ENCODE results near the gene STN1. TPM values are rescaled to one million over a fixed set of nuclear protein-coding genes. Genes with fewer than 3 reads are reported as not detected.

Gene STN1
- polyA plus RNA-seq, 3 donors from 2014 or later = 81.1 to 101 (median 82.8) TPM

GRCh38 chr10:103859161-103860086 is 58.6 kb downstream of the STN1 start:
- peaks cover 2 to 21% (median 10%) of the 10 kb centered on the region in 3 donors for H3K27me3 Mint-ChIP-seq (ENCODE audit: low read depth in 3 of 3)
- no peak overlapping the region for H3K4me3 Mint-ChIP-seq
- peaks cover 0 to 5% (median 0%) of the 10 kb centered on the region in 6 donors for H3K9me3 Mint-ChIP-seq
- no peak overlapping the region for H3K27ac Mint-ChIP-seq
- peaks cover 9 to 13% of the 10 kb centered on the region in 2 donors for H3K4me1 Mint-ChIP-seq
- peak; percentile 36 to 49 (median 43) for DNase-seq
- peaks cover 10 to 13% (median 12%) of the 10 kb centered on the region in 3 donors for H3K36me3 Mint-ChIP-seq

- H3K36me3 Mint-ChIP-seq = peaks cover 3 to 9% (median 7%) of the 10 kb centered on the region in 3 donors
- peaks cover 13 to 18% of the 10 kb centered on the region in 2 donors for H3K4me1 Mint-ChIP-seq
- H3K4me3 Mint-ChIP-seq = no peak overlapping the region
- peaks cover 0 to 2% (median 0%) of the 10 kb centered on the region in 6 donors for H3K9me3 Mint-ChIP-seq
- H3K27me3 Mint-ChIP-seq (ENCODE audit: low read depth in 3 of 3) = peaks cover 5 to 25% (median 15%) of the 10 kb centered on the region in 3 donors
- no peak for DNase-seq
- no peak overlapping the region for H3K27ac Mint-ChIP-seq
Observed at GRCh38 chr10:103858360-103858759, 59.6 kb downstream of the STN1 start.

- Mint-ChIP-seq H3K4me3 (peak overlapping the region in 1 of 5 donors; percentile 62), H3K27ac (no peak overlapping the region), H3K36me3 (peaks cover 3 to 11% (median 9%) of the 10 kb centered on the region in 3 donors), H3K9me3 (peaks cover 0 to 2% (median 0%) of the 10 kb centered on the region in 6 donors), H3K27me3 (ENCODE audit: low read depth in 3 of 3) (peaks cover 5 to 31% (median 18%) of the 10 kb centered on the region in 3 donors), H3K4me1 (peaks cover 13 to 18% of the 10 kb centered on the region in 2 donors)
- no peak for DNase-seq
Observed at GRCh38 chr10:103856797-103857170, 61.2 kb downstream of the STN1 start.

GRCh38 chr10:103855852-103856796 is 61.9 kb downstream of the STN1 start:
- Mint-ChIP-seq H3K27ac (no peak overlapping the region), H3K4me3 (peak overlapping the region; percentile 22 to 62 (median 51)), H3K36me3 (peaks cover 3 to 11% (median 9%) of the 10 kb centered on the region in 3 donors), H3K4me1 (peaks cover 13 to 18% of the 10 kb centered on the region in 2 donors), H3K27me3 (ENCODE audit: low read depth in 3 of 3) (peaks cover 5 to 31% (median 18%) of the 10 kb centered on the region in 3 donors), H3K9me3 (peaks cover 0 to 2% (median 0%) of the 10 kb centered on the region in 6 donors)
- no peak for DNase-seq

GRCh38 chr10:103855424-103855823 is 62.6 kb downstream of the STN1 start, which contains the start of gene SH3PXD2A:
SH3PXD2A (minus strand) TSS chr10:103855576; CDS start chr10:103855266, 310 bp downstream.
- Mint-ChIP-seq H3K27me3 (ENCODE audit: low read depth in 3 of 3) (peaks cover 5 to 31% (median 18%) of the 10 kb centered on the region in 3 donors), H3K9me3 (peaks cover 0 to 2% (median 0%) of the 10 kb centered on the region in 6 donors), H3K36me3 (peaks cover 3 to 11% (median 9%) of the 10 kb centered on the region in 3 donors), H3K27ac (no peak within 1 kb of the TSS), H3K4me3 (peak within 1 kb of the TSS; percentile 68 to 83 (median 80)), H3K4me1 (peaks cover 13 to 18% of the 10 kb centered on the region in 2 donors)
- no peak for DNase-seq

GRCh38 chr10:103854686-103855391 is 63.1 kb downstream of the STN1 start:
- Mint-ChIP-seq H3K36me3 (peaks cover 3 to 11% (median 9%) of the 10 kb centered on the region in 3 donors), H3K4me3 (peak overlapping the region; percentile 68 to 83 (median 80)), H3K9me3 (peaks cover 0 to 2% (median 0%) of the 10 kb centered on the region in 6 donors), H3K27ac (no peak overlapping the region), H3K4me1 (peaks cover 13 to 18% of the 10 kb centered on the region in 2 donors), H3K27me3 (ENCODE audit: low read depth in 3 of 3) (peaks cover 5 to 32% (median 18%) of the 10 kb centered on the region in 3 donors)
- DNase-seq = peak in 1 of 3 donors; percentile 7

- H3K27me3 Mint-ChIP-seq (ENCODE audit: low read depth in 3 of 3) = peaks cover 5 to 30% (median 18%) of the 10 kb centered on the region in 3 donors
- H3K9me3 Mint-ChIP-seq = peaks cover 0 to 2% (median 0%) of the 10 kb centered on the region in 6 donors
- H3K4me3 Mint-ChIP-seq = peak overlapping the region; percentile 68 to 83 (median 80)
- peaks cover 3 to 11% (median 9%) of the 10 kb centered on the region in 3 donors for H3K36me3 Mint-ChIP-seq
- peaks cover 13 to 18% of the 10 kb centered on the region in 2 donors for H3K4me1 Mint-ChIP-seq
- H3K27ac Mint-ChIP-seq = peak overlapping the region in 1 of 6 donors; percentile 49
- DNase-seq = no peak
Observed at GRCh38 chr10:103854265-103854685, 63.7 kb downstream of the STN1 start.

- H3K27ac Mint-ChIP-seq = peak overlapping the region in 1 of 6 donors; percentile 49
- no peak for DNase-seq
- H3K4me3 Mint-ChIP-seq = peak overlapping the region in 4 of 5 donors; percentile 68 to 83 (median 74)
- peaks cover 0 to 2% (median 0%) of the 10 kb centered on the region in 6 donors for H3K9me3 Mint-ChIP-seq
- peaks cover 13 to 18% of the 10 kb centered on the region in 2 donors for H3K4me1 Mint-ChIP-seq
- peaks cover 3 to 11% (median 9%) of the 10 kb centered on the region in 3 donors for H3K36me3 Mint-ChIP-seq
- H3K27me3 Mint-ChIP-seq (ENCODE audit: low read depth in 3 of 3) = peaks cover 5 to 27% (median 18%) of the 10 kb centered on the region in 3 donors
Observed at GRCh38 chr10:103853428-103854264, 64.3 kb downstream of the STN1 start.

- no peak overlapping the region for H3K27ac Mint-ChIP-seq
- H3K36me3 Mint-ChIP-seq = peaks cover 3 to 11% (median 9%) of the 10 kb centered on the region in 3 donors
- peaks cover 6 to 27% (median 18%) of the 10 kb centered on the region in 3 donors for H3K27me3 Mint-ChIP-seq (ENCODE audit: low read depth in 3 of 3)
- DNase-seq = no peak
- no peak overlapping the region for H3K4me3 Mint-ChIP-seq
- H3K9me3 Mint-ChIP-seq = peaks cover 0 to 2% (median 0%) of the 10 kb centered on the region in 6 donors
- peaks cover 13 to 18% of the 10 kb centered on the region in 2 donors for H3K4me1 Mint-ChIP-seq
Observed at GRCh38 chr10:103852856-103853255, 65.1 kb downstream of the STN1 start.

GRCh38 chr10:103852189-103852711 is 65.7 kb downstream of the STN1 start:
- peaks cover 0 to 2% (median 0%) of the 10 kb centered on the region in 6 donors for H3K9me3 Mint-ChIP-seq
- no peak overlapping the region for H3K4me3 Mint-ChIP-seq
- no peak overlapping the region for H3K27ac Mint-ChIP-seq
- H3K4me1 Mint-ChIP-seq = peaks cover 13 to 18% of the 10 kb centered on the region in 2 donors
- peaks cover 0 to 11% (median 9%) of the 10 kb centered on the region in 3 donors for H3K36me3 Mint-ChIP-seq
- peaks cover 6 to 27% (median 16%) of the 10 kb centered on the region in 3 donors for H3K27me3 Mint-ChIP-seq (ENCODE audit: low read depth in 3 of 3)
- no peak for DNase-seq

- Mint-ChIP-seq H3K9me3 (peaks cover 0 to 2% (median 0%) of the 10 kb centered on the region in 6 donors), H3K36me3 (peaks cover 0 to 4% (median 0%) of the 10 kb centered on the region in 3 donors), H3K27me3 (ENCODE audit: low read depth in 3 of 3) (peaks cover 6 to 21% (median 11%) of the 10 kb centered on the region in 3 donors), H3K4me1 (peaks cover 17 to 21% of the 10 kb centered on the region in 2 donors), H3K4me3 (no peak overlapping the region), H3K27ac (no peak overlapping the region)
- DNase-seq = no peak
Observed at GRCh38 chr10:103851261-103851660, 66.7 kb downstream of the STN1 start.
